Left lung (tissue), 10 donors: ENCODE measurements around the gene ETV3L. TPM values are rescaled to one million over a fixed set of nuclear protein-coding genes. Genes with fewer than 3 reads are reported as not detected.

Experiments used
- ATAC-seq: fragments of 200-7000 bp; cut with Tn5 transposase; one replicate; pipeline ENCODE4 v1.9.1; 2020; ENCODE audit warnings: moderate library complexity
- DNase-seq, 4 donors: peaks; one replicate each; pipeline ENCODE4 v3.0.0-alpha.2; 2013 to 2020
- H3K27ac ChIP-seq, 2 donors: fragments of 200-600 bp; sonication (generic) in 1 of 2; one replicate each; pipeline versions ENCODE4 v1.5.0 to v1.8.0; 2020 to 2021
- H3K27me3 ChIP-seq, 2 donors: fragments of 200-600 bp; sonication (generic) in 1 of 2; one replicate each; pipeline versions ENCODE4 v1.5.0 to v1.8.0; 2020 to 2021
- H3K36me3 ChIP-seq, 2 donors: fragments of 200-600 bp; sonication (generic) in 1 of 2; one replicate each; pipeline versions ENCODE4 v1.5.0 to v1.8.0; 2020 to 2021
- H3K4me1 ChIP-seq, 2 donors: fragments of 200-600 bp; one replicate each; pipeline ENCODE4 v1.8.0; 2021
- H3K4me3 ChIP-seq, 2 donors: fragments of 200-600 bp; sonication (generic) in 1 of 2; one replicate each; pipeline versions ENCODE4 v1.5.0 to v1.8.0; 2020 to 2021; ENCODE audit warnings: mild to moderate bottlenecking in 1 of 2
- H3K9me3 ChIP-seq, 2 donors: fragments of 200-600 bp; sonication (generic) in 1 of 2; one replicate each; pipeline versions ENCODE4 v1.5.0 to v1.8.0; 2020 to 2021
- intact Hi-C, 2 donors: fragments of 100-400 bp; cut with DNase I; formaldehyde crosslinking; loops; one replicate each; pipeline versions ENCODE4 v1.11.2 to v1.14.2; 2022
- polyA plus RNA-seq, 6 donors: library from polyadenylated mRNA; unstranded; fragments of 120-200 nt; gene quantifications; one replicate each; pipeline ENCODE4 v1.2.1, GENCODE V29; 2013; ENCODE audit not compliant: insufficient read length in 6 of 6
- total RNA-seq, 2 donors: library from RNA; stranded (reverse); fragmentation: NEBNext Ultra II Directional; extraction: Animal tissue kit (Norgen Biotek cat#: 25700); gene quantifications; one replicate each; pipeline ENCODE4 v1.2.1, GENCODE V29; 2021
- TF ChIP-seq, protein P1 (sequence below), 2 donors: fragments of 200-600 bp; sonication (generic) in 1 of 2; IDR thresholded peaks; one replicate each; pipeline versions ENCODE4 v1.5.0 to v1.8.0; 2021; ENCODE audit warnings: antibody characterized with exemption in 2 of 2
- donor health status: DM: no; HTN: yes; CAD: no.
- donor health status: DM: no; HTN: no; CAD: no.

The ETV3L gene
- total and polyA plus RNA-seq, 8 donors, result not detected

DNA sequence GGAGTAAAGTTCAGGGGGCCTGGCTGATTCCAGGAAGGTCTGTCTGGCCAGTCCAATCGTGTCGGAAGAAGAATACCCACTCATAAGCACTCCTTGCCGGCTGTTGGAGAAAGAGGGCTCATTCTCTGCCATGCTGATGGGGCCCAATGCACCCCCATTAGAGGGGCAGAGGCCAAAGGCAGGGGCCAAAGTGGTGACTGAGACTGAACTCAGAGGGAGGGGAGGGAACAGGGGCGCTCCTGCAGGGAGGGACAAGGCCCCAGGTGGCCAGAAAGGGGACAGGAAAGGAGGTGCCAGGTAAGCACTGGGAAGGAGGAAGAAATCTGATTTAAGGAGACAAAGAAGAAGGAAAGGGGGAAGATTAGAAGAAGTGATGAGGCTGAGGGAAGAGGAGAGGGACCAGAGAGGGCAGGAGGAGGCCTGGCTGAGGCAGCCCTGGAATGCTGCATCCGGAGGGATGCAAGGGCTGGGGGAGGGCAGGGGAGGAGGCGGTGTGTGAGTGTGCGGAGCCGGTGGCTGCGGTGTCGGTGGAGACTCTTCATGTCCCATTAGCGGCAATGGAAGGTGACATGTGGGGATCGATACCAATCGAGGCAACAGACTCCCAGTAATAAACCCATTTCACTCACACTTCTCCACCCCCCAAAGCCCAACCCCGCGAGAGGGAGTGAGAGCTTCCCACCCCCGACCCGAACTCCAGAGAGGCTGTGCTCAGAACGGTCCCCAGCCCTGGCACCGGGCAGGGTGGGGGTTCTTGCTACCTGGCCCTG is 12.0 kb upstream of the ETV3L start:
- Histone ChIP-seq H3K36me3 (no peaks in the 10 kb centered on the region), H3K4me3 (no peak overlapping the region), H3K4me1 (peaks cover 0 to 21% of the 10 kb centered on the region in 2 donors), H3K27ac (no peak overlapping the region), H3K27me3 (peaks cover 0 to 47% of the 10 kb centered on the region in 2 donors), H3K9me3 (no peaks in the 10 kb centered on the region)
- TF ChIP-seq, protein P1, sequence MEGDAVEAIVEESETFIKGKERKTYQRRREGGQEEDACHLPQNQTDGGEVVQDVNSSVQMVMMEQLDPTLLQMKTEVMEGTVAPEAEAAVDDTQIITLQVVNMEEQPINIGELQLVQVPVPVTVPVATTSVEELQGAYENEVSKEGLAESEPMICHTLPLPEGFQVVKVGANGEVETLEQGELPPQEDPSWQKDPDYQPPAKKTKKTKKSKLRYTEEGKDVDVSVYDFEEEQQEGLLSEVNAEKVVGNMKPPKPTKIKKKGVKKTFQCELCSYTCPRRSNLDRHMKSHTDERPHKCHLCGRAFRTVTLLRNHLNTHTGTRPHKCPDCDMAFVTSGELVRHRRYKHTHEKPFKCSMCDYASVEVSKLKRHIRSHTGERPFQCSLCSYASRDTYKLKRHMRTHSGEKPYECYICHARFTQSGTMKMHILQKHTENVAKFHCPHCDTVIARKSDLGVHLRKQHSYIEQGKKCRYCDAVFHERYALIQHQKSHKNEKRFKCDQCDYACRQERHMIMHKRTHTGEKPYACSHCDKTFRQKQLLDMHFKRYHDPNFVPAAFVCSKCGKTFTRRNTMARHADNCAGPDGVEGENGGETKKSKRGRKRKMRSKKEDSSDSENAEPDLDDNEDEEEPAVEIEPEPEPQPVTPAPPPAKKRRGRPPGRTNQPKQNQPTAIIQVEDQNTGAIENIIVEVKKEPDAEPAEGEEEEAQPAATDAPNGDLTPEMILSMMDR (IDR thresholded peaks at IDR 0.05), result no peak
- ATAC-seq (no peak), DNase-seq (no peak)
- intact Hi-C loops, result no loop called here

DNA sequence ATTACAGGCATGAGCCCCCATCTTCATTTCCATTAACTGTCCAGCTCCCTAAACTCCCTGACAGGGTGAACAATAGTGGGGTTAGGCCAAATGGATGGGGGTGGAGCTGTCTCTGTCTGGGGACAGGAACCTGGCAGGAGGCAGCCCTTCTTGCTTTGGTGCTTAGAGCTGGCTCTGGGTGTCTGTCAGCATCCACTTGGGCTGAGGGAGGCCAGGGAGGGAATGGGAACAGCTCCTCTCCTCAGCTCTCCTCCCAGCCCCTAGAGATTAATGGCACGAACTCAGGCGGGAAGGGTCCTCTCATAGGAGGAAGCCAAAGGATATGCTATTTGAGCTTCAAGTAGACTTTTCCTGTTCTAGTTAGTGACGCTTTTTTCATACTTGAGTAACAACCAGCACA is 11.1 kb upstream of the ETV3L start:
- TF ChIP-seq, protein P1 (IDR thresholded peaks at IDR 0.05), result no peak
- Histone ChIP-seq H3K4me3 (no peak overlapping the region), H3K4me1 (peaks cover 0 to 23% of the 10 kb centered on the region in 2 donors), H3K27me3 (peaks cover 0 to 49% of the 10 kb centered on the region in 2 donors), H3K36me3 (no peaks in the 10 kb centered on the region), H3K27ac (no peak overlapping the region), H3K9me3 (no peaks in the 10 kb centered on the region)
- DNase-seq (no peak), ATAC-seq (no peak)
- intact Hi-C loops, result no loop called here

DNA sequence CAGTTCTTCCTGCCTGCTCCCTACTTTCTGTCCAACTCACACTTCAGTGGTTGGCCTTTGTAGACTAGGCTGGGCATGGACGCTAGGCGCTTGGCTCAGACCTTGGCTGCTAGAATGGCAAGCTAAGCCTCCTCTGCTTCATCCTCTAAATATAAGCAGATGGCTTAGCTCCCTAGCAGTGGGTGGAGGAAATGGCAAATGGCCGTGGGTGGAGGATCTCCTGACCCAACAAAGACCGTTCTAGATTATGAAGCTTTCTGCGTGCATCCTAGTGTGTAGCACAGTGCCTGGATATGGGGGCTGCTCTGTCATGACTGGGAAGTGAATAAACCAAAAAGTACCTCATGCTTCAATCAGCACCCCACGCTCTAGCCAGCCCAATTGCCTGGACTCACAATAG is 10.4 kb upstream of the ETV3L start:
- intact Hi-C loops, result no loop called here
- no peak for DNase-seq
- Histone ChIP-seq H3K27ac (no peak overlapping the region), H3K9me3 (no peaks in the 10 kb centered on the region), H3K4me3 (no peak overlapping the region), H3K36me3 (no peaks in the 10 kb centered on the region), H3K27me3 (peaks cover 0 to 49% of the 10 kb centered on the region in 2 donors), H3K4me1 (peaks cover 0 to 26% of the 10 kb centered on the region in 2 donors)
- TF ChIP-seq, protein P1 (IDR thresholded peaks at IDR 0.05), result no peak
- no peak for ATAC-seq

DNA sequence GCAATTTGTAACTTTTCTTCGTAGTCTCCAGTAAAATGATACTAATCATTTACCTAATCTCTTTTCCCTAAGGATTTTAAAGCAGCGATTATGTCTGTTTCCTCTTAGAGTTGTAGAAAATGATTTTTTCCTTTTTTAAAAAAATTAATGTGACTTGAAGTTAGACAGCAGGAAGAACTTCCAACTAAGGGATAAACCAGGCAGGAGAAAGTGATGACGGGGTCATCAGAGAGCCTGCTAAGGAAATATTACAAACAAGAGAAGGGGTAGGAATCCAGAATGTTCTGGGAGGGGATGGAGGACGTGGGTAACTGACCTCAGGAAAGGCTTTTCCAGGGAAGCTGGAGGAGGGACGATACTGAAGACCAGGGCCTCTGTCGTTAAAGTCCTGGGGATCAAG is 8.8 kb upstream of the ETV3L start:
- Histone ChIP-seq H3K4me3 (no peak overlapping the region), H3K36me3 (no peaks in the 10 kb centered on the region), H3K27ac (no peak overlapping the region), H3K4me1 (peaks cover 0 to 22% of the 10 kb centered on the region in 2 donors), H3K9me3 (no peaks in the 10 kb centered on the region), H3K27me3 (peaks cover 0 to 49% of the 10 kb centered on the region in 2 donors)
- intact Hi-C loops, result no loop called here
- DNase-seq (no peak), ATAC-seq (no peak)
- TF ChIP-seq, protein P1 (IDR thresholded peaks at IDR 0.05), result no peak

DNA sequence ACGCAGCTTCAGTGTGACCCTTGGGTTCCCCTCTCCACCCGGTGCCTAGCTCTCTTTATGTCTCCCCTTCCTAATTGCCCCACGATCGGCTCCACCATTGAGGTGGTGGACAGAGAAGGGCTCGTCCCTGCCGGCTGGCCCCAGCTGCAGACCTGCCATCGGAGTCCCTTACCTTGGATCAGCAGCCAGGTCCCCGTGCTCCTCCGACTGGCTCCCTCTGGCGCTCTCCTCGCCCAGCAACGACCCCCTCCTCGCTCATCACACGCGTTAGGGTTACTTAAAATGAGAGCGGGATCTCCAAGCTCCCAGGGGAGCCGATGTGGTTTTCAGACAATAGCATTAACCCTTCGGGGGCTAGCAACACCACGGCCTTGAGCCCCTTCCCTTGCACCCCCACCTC is 8.1 kb upstream of the ETV3L start:
- Histone ChIP-seq H3K4me1 (peaks cover 0 to 14% of the 10 kb centered on the region in 2 donors), H3K9me3 (no peaks in the 10 kb centered on the region), H3K4me3 (no peak overlapping the region), H3K36me3 (no peaks in the 10 kb centered on the region), H3K27ac (no peak overlapping the region), H3K27me3 (peaks cover 0 to 49% of the 10 kb centered on the region in 2 donors)
- ATAC-seq (no peak), DNase-seq (no peak)
- intact Hi-C loops, result no loop called here
- TF ChIP-seq, protein P1 (IDR thresholded peaks at IDR 0.05), result no peak
